ENCODE measurements around the gene SBF2. TPM values are rescaled to one million over a fixed set of nuclear protein-coding genes. Genes with fewer than 3 reads are reported as not detected.

Gene SBF2
- total and polyA plus RNA-seq, 2 of the 13 experiments (the other 11 are each of a cell fraction or from before 2014, with no cell fraction given): 24.0 to 45.8 TPM

GRCh38 chr11:9803685-9804418 lies 490.2 kb downstream of the SBF2 start (continued):
- TF ChIP-seq ZBTB2 (CRISPR knock-in tag; IDR thresholded peaks at IDR 0.05; ENCODE audit: low read depth) (no peak), TRAFD1 (CRISPR knock-in tag; IDR thresholded peaks at IDR 0.05; ENCODE audit: borderline replicate concordance) (no peak)

GRCh38 chr11:9802291-9802861 lies 491.6 kb downstream of the SBF2 start:
- FAIRE-seq (no peak), DNase-seq (ENCODE audit: low spot score) (no peak), ATAC-seq (no peak)
- peaks cover 0 to 5% of the 10 kb centered on the region in 2 experiments; a peak in 3 of 5 replicates for H3K36me3 ChIP-seq (replicated peaks in 1 of 2; ENCODE audit: control insufficient read depth in 1 of 2, insufficient read depth in 2 of 2, low read length in 2 of 2)
- no peaks in the 10 kb centered on the region for H3K9me3 ChIP-seq (ENCODE audit: low read length)
- no peaks in the 10 kb centered on the region for H3K79me2 ChIP-seq (ENCODE audit: insufficient read depth, low read length)
- no peak overlapping the region for H2AFZ ChIP-seq (ENCODE audit: low read length)
- BruUV-seq (replicated peaks): no TSS peak
- intact Hi-C loops (cut with micrococcal nuclease; ENCODE audit: unreplicated experiment) (no loop called here), in situ Hi-C loops (cut with HindIII; ENCODE audit: extremely low pct_ligation_motif_present, low pct_unique_long_range_greater_than_20kb) (no loop called here)
- ChIA-PET POLR2A (no interaction called here), CTCF (ENCODE audit: low intra/inter-chr PET ratio, low total read pairs) (no interaction called here)
- 95% methylated on average over 3 of the region's 3 CpGs for WGBS (ENCODE audit: low lambda C conversion rate)
- H3K9ac ChIP-seq (ENCODE audit: insufficient read depth, low read depth, low read length): no peak overlapping the region
- no peak overlapping the region for H3K27ac ChIP-seq (ENCODE audit: extremely low read length, insufficient read depth, low read length)
- no peaks in the 10 kb centered on the region for H3K27me3 ChIP-seq (ENCODE audit: control insufficient read depth in 1 of 2, insufficient read depth in 2 of 2, low read length in 2 of 2)
- H4K20me1 ChIP-seq (ENCODE audit: insufficient read depth, low read length): no peaks in the 10 kb centered on the region
- no peak overlapping the region for H3K4me3 ChIP-seq (replicated peaks in 1 of 3; ENCODE audit: insufficient read depth in 1 of 3, low read depth in 2 of 3, low read length in 3 of 3)
- no peak overlapping the region for H3K4me2 ChIP-seq (ENCODE audit: low read depth, low read length)
- 0 out of 2 replicates have a peak, but pooled peaks cover 6% of the 10 kb centered on the region for H3K4me1 ChIP-seq (ENCODE audit: insufficient read depth, low read length)
- TF ChIP-seq ATF4 (CRISPR knock-in tag; IDR thresholded peaks at IDR 0.05) (peak in 1 of 2 experiments; percentile 92; a peak in 2 of 4 replicates), NFYB (CRISPR knock-in tag; IDR thresholded peaks at IDR 0.05) (no peak), ZSCAN5A (CRISPR knock-in tag; IDR thresholded peaks at IDR 0.05; ENCODE audit: borderline replicate concordance) (no peak), ZHX1 (CRISPR knock-in tag; IDR thresholded peaks at IDR 0.05; ENCODE audit: low read depth) (no peak)
